Vagina (tissue), 2 donors: ENCODE results near the gene PHOSPHO2.

Source experiments
- POLR2A ChIP-seq, 2 donors: fragments of 450-650 bp; IDR thresholded peaks; one replicate each; pipeline ENCODE4 v1.6.1; 2017; ENCODE audit warnings: antibody characterized with exemption in 2 of 2, mild to moderate bottlenecking in 2 of 2, moderate library complexity in 2 of 2
- POLR2AphosphoS5 ChIP-seq, 2 donors: sonication (generic); formaldehyde crosslinking; IDR thresholded peaks; one replicate each; pipeline ENCODE4 v1.9.0; 2017; ENCODE audit warnings: antibody characterized with exemption in 2 of 2, mild to moderate bottlenecking in 2 of 2, low read depth in 1 of 2; ENCODE audit not compliant: insufficient read depth in 1 of 2
- TF ChIP-seq, protein P1 (sequence below), 3 experiments: fragments of 450-650 bp in 2 of 3; fragments of 200-600 bp in 1 of 3; sonication (generic) in 1 of 3; IDR thresholded peaks; one replicate each; pipeline ENCODE4 v1.5.1; 2017 to 2019; ENCODE audit warnings: antibody characterized with exemption in 3 of 3, mild to moderate bottlenecking in 2 of 3, moderate library complexity in 2 of 3

DNA sequence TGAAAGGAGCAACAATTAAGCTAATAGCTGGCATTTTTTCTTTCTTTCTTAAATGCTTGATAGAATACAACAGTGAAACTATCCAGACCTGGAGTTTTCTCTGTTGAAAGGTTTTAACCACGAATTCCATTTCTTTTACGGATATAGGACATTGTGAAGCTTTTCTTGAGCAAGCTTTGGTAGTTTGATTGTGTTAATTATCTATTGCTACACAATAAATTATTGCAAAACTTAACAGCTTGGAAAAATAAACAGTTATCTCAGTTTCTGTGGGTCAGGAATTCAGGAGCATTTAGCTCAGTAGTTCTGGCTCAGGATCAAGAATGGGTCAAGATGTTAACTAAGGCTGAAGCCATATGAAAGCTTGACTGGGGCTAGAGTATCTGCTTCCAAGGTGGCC, 11.7 kb downstream of the PHOSPHO2 start:
- TF ChIP-seq, protein P1, sequence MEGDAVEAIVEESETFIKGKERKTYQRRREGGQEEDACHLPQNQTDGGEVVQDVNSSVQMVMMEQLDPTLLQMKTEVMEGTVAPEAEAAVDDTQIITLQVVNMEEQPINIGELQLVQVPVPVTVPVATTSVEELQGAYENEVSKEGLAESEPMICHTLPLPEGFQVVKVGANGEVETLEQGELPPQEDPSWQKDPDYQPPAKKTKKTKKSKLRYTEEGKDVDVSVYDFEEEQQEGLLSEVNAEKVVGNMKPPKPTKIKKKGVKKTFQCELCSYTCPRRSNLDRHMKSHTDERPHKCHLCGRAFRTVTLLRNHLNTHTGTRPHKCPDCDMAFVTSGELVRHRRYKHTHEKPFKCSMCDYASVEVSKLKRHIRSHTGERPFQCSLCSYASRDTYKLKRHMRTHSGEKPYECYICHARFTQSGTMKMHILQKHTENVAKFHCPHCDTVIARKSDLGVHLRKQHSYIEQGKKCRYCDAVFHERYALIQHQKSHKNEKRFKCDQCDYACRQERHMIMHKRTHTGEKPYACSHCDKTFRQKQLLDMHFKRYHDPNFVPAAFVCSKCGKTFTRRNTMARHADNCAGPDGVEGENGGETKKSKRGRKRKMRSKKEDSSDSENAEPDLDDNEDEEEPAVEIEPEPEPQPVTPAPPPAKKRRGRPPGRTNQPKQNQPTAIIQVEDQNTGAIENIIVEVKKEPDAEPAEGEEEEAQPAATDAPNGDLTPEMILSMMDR (IDR thresholded peaks at IDR 0.05), result no peak
- TF ChIP-seq POLR2A (IDR thresholded peaks at IDR 0.05) (no peak), POLR2AphosphoS5 (IDR thresholded peaks at IDR 0.05; ENCODE audit: insufficient read depth in 1 of 2, low read depth in 1 of 2) (peak in 1 of 2 donors; percentile 37)
